Dendritic cell treated with granulocyte-macrophage colony-stimulating factor and Interleukin-4, amounts not matched to agents 40 ng/mL and 50 ng/mL, for 4 days (primary cell): ENCODE data around the gene C1orf50.
A peak's percentile ranks its signal among the peaks of the same experiment; 100 is the strongest.
"Not testable (repeated sequence)": the region's sequence is repeated elsewhere in the genome, so short reads cannot be mapped to it uniquely, and the experiment has no call there.

Experiments used
- H3K27ac Mint-ChIP-seq: one replicate; pipeline ENCODE4 v1.8.0; 2022; ENCODE audit warnings: mild to moderate bottlenecking, mixed read lengths
- H3K27me3 Mint-ChIP-seq: one replicate; pipeline ENCODE4 v1.8.0; 2022; ENCODE audit warnings: mild to moderate bottlenecking, mixed read lengths
- H3K36me3 Mint-ChIP-seq: one replicate; pipeline ENCODE4 v1.8.0; 2022; ENCODE audit warnings: low read depth, mixed read lengths
- H3K4me1 Mint-ChIP-seq: one replicate; pipeline ENCODE4 v1.8.0; 2022; ENCODE audit warnings: low read depth, mixed read lengths
- H3K4me3 Mint-ChIP-seq: one replicate; pipeline ENCODE4 v1.8.0; 2022; ENCODE audit warnings: mild to moderate bottlenecking, moderate library complexity, mixed read lengths
- H3K9me3 Mint-ChIP-seq: one replicate; pipeline ENCODE4 v1.8.0; 2022; ENCODE audit warnings: mixed read lengths
- intact Hi-C: fragments of 100-400 bp; cut with micrococcal nuclease; formaldehyde crosslinking; loops from one replicate; pipeline ENCODE4 v1.15.0; 2022

C1orf50 gene

GRCh38 chr1:42744148-42744413 is 23.0 kb upstream of the C1orf50 start:
- Mint-ChIP-seq H3K4me3 (no peak overlapping the region), H3K27ac (no peak overlapping the region), H3K27me3 (no peaks in the 10 kb centered on the region), H3K36me3 (peaks cover 35% of the 10 kb centered on the region), H3K9me3 (no peaks in the 10 kb centered on the region), H3K4me1 (peaks cover 18% of the 10 kb centered on the region)
- intact Hi-C loops, result no loop called here

GRCh38 chr1:42745851-42746250 is 21.2 kb upstream of the C1orf50 start:
- H3K36me3 Mint-ChIP-seq, result peaks cover 48% of the 10 kb centered on the region
- intact Hi-C loops, result no loop called here
- H3K9me3 Mint-ChIP-seq, result no peaks in the 10 kb centered on the region
- H3K27me3 Mint-ChIP-seq, result no peaks in the 10 kb centered on the region
- H3K4me3 Mint-ChIP-seq, result no peak overlapping the region
- peaks cover 27% of the 10 kb centered on the region for H3K4me1 Mint-ChIP-seq
- H3K27ac Mint-ChIP-seq, result no peak overlapping the region

- peaks cover 2% of the 10 kb centered on the region for H3K9me3 Mint-ChIP-seq
- H3K4me1 Mint-ChIP-seq, result peaks cover 27% of the 10 kb centered on the region
- no peak overlapping the region for H3K27ac Mint-ChIP-seq
- no peaks in the 10 kb centered on the region for H3K27me3 Mint-ChIP-seq
- intact Hi-C loops, result loop anchor here (1.0 kb wide), 1 partner anchor 168 kb away; no protein-coding TSS in a partner anchor
- H3K36me3 Mint-ChIP-seq, result peaks cover 51% of the 10 kb centered on the region
- H3K4me3 Mint-ChIP-seq, result no peak overlapping the region
Measured at GRCh38 chr1:42746436-42747105, 20.5 kb upstream of the C1orf50 start.

GRCh38 chr1:42747125-42747524 is 19.9 kb upstream of the C1orf50 start:
- no peak overlapping the region for H3K4me3 Mint-ChIP-seq
- H3K9me3 Mint-ChIP-seq, result peaks cover 7% of the 10 kb centered on the region
- peaks cover 57% of the 10 kb centered on the region for H3K36me3 Mint-ChIP-seq
- no peak overlapping the region for H3K27ac Mint-ChIP-seq
- no peaks in the 10 kb centered on the region for H3K27me3 Mint-ChIP-seq
- H3K4me1 Mint-ChIP-seq, result peaks cover 28% of the 10 kb centered on the region
- intact Hi-C loops, result loop anchor here (1.0 kb wide), 1 partner anchor 169 kb away; no protein-coding TSS in a partner anchor

- H3K4me1 Mint-ChIP-seq, result peaks cover 31% of the 10 kb centered on the region
- peak overlapping the region; percentile 79 for H3K27ac Mint-ChIP-seq
- H3K4me3 Mint-ChIP-seq, result no peak overlapping the region
- peaks cover 8% of the 10 kb centered on the region for H3K9me3 Mint-ChIP-seq
- intact Hi-C loops, result no loop called here
- no peaks in the 10 kb centered on the region for H3K27me3 Mint-ChIP-seq
- peaks cover 64% of the 10 kb centered on the region for H3K36me3 Mint-ChIP-seq
Measured at GRCh38 chr1:42748021-42748420, 19.0 kb upstream of the C1orf50 start.

- intact Hi-C loops, result no loop called here
- peak overlapping the region; percentile 79 for H3K27ac Mint-ChIP-seq
- H3K4me1 Mint-ChIP-seq, result peaks cover 32% of the 10 kb centered on the region
- peaks cover 8% of the 10 kb centered on the region for H3K9me3 Mint-ChIP-seq
- peak overlapping the region; percentile 38 for H3K4me3 Mint-ChIP-seq
- H3K27me3 Mint-ChIP-seq, result no peaks in the 10 kb centered on the region
- peaks cover 71% of the 10 kb centered on the region for H3K36me3 Mint-ChIP-seq
Measured at GRCh38 chr1:42748461-42749410, 18.3 kb upstream of the C1orf50 start.

- no peaks in the 10 kb centered on the region for H3K27me3 Mint-ChIP-seq
- H3K4me1 Mint-ChIP-seq, result peaks cover 38% of the 10 kb centered on the region
Measured at GRCh38 chr1:42750041-42750440, 17.0 kb upstream of the C1orf50 start.

GRCh38 chr1:42751511-42752070 is 15.5 kb upstream of the C1orf50 start:
- H3K4me3 Mint-ChIP-seq, H3K27ac Mint-ChIP-seq, intact Hi-C loops, H3K9me3 Mint-ChIP-seq, H3K27me3 Mint-ChIP-seq: not testable (repeated sequence)
- H3K36me3 Mint-ChIP-seq, result peaks cover 84% of the 10 kb centered on the region
- H3K4me1 Mint-ChIP-seq, result peaks cover 38% of the 10 kb centered on the region

More at GRCh38 chr1:42750041-42750440, 17.0 kb upstream of the C1orf50 start:
- intact Hi-C loops, result no loop called here
- no peak overlapping the region for H3K4me3 Mint-ChIP-seq
- peaks cover 84% of the 10 kb centered on the region for H3K36me3 Mint-ChIP-seq
- peak overlapping the region; percentile 79 for H3K27ac Mint-ChIP-seq
- peaks cover 8% of the 10 kb centered on the region for H3K9me3 Mint-ChIP-seq

- Mint-ChIP-seq H3K27me3 (no peaks in the 10 kb centered on the region), H3K4me1 (peaks cover 43% of the 10 kb centered on the region), H3K4me3 (no peak overlapping the region), H3K27ac (no peak overlapping the region), H3K9me3 (peaks cover 8% of the 10 kb centered on the region), H3K36me3 (peaks cover 84% of the 10 kb centered on the region)
- intact Hi-C loops, result no loop called here
Measured at GRCh38 chr1:42752284-42752683, 14.8 kb upstream of the C1orf50 start.

GRCh38 chr1:42753070-42753469 is 14.0 kb upstream of the C1orf50 start:
- intact Hi-C loops, result no loop called here
- peaks cover 85% of the 10 kb centered on the region for H3K36me3 Mint-ChIP-seq
- no peaks in the 10 kb centered on the region for H3K27me3 Mint-ChIP-seq

GRCh38 chr1:42756956-42757891 is 9.8 kb upstream of the C1orf50 start:
- Mint-ChIP-seq H3K36me3 (peaks cover 85% of the 10 kb centered on the region), H3K4me1 (peaks cover 30% of the 10 kb centered on the region), H3K4me3 (no peak overlapping the region), H3K9me3 (no peaks in the 10 kb centered on the region), H3K27me3 (no peaks in the 10 kb centered on the region), H3K27ac (peak overlapping the region; percentile 4)
- intact Hi-C loops, result no loop called here

More at GRCh38 chr1:42753070-42753469, 14.0 kb upstream of the C1orf50 start:
- peaks cover 39% of the 10 kb centered on the region for H3K4me1 Mint-ChIP-seq
- H3K9me3 Mint-ChIP-seq, result peaks cover 8% of the 10 kb centered on the region
- no peak overlapping the region for H3K27ac Mint-ChIP-seq
- H3K4me3 Mint-ChIP-seq, result no peak overlapping the region

- Mint-ChIP-seq H3K36me3 (peaks cover 85% of the 10 kb centered on the region), H3K27me3 (no peaks in the 10 kb centered on the region), H3K27ac (peak overlapping the region; percentile 4), H3K4me3 (no peak overlapping the region), H3K9me3 (no peaks in the 10 kb centered on the region), H3K4me1 (peaks cover 31% of the 10 kb centered on the region)
- intact Hi-C loops, result no loop called here
Measured at GRCh38 chr1:42757892-42758275, 9.2 kb upstream of the C1orf50 start.

- peaks cover 79% of the 10 kb centered on the region for H3K36me3 Mint-ChIP-seq
- peaks cover 31% of the 10 kb centered on the region for H3K4me1 Mint-ChIP-seq
- H3K27ac Mint-ChIP-seq, result peak overlapping the region; percentile 58
- intact Hi-C loops, result no loop called here
- H3K4me3 Mint-ChIP-seq, result no peak overlapping the region
- H3K9me3 Mint-ChIP-seq, result no peaks in the 10 kb centered on the region
- H3K27me3 Mint-ChIP-seq, result no peaks in the 10 kb centered on the region
Measured at GRCh38 chr1:42758641-42759040, 8.4 kb upstream of the C1orf50 start.
